WTC11 (cell line): ENCODE data around the gene NALCN. TPM values are rescaled to one million over a fixed set of nuclear protein-coding genes. Genes with fewer than 3 reads are reported as not detected.

ENCODE experiments used
- ATAC-seq: fragments of 200-7000 bp; cut with Tn5 transposase; 2 replicates; pipeline ENCODE4 v1.10.0; 2021; ENCODE audit warnings: mild to moderate bottlenecking, moderate library complexity
- CTCF ChIA-PET: fragments of 300-600 bp; sonication (Branson Sonifier 250); formaldehyde crosslinking; loops from one replicate; lab custom pipeline; 2021; ENCODE audit warnings: antibody characterized with exemption; lab: Charles Lee
- POLR2A ChIA-PET: fragments of 350-600 bp; sonication (Branson Sonifier 250); formaldehyde crosslinking; loops from one replicate; lab custom pipeline; 2021; ENCODE audit warnings: antibody characterized with exemption; lab: Charles Lee
- DNase-seq: peaks from one replicate; pipeline ENCODE4 v3.0.0; 2021; ENCODE audit warnings: low spot score
- H3K27ac Mint-ChIP-seq: 2 replicates; pipeline ENCODE4 v1.8.0; 2021; ENCODE audit warnings: mixed read lengths
- H3K27me3 Mint-ChIP-seq: 2 replicates; pipeline ENCODE4 v1.8.0; 2021; ENCODE audit warnings: low read depth, mild to moderate bottlenecking, moderate library complexity, mixed read lengths
- H3K36me3 Mint-ChIP-seq: 2 replicates; pipeline ENCODE4 v1.8.0; 2021; ENCODE audit warnings: mixed read lengths
- H3K4me1 Mint-ChIP-seq: 2 replicates; pipeline ENCODE4 v1.8.0; 2022; ENCODE audit warnings: mixed read lengths
- H3K4me3 Mint-ChIP-seq: 2 replicates; pipeline ENCODE4 v1.8.0; 2021; ENCODE audit warnings: mild to moderate bottlenecking, moderate library complexity, mixed read lengths
- H3K9me3 Mint-ChIP-seq: 2 replicates; pipeline ENCODE4 v1.8.0; 2021; ENCODE audit warnings: mixed read lengths
- E2F4 ChIP-seq: sonication (generic); formaldehyde crosslinking; IDR thresholded peaks from 2 replicates; pipeline ENCODE4 v1.8.1; 2022; ENCODE audit warnings: low read depth, mild to moderate bottlenecking, moderate library complexity, missing genetic modification reagents, borderline replicate concordance
- E2F5 ChIP-seq: sonication (generic); formaldehyde crosslinking; IDR thresholded peaks from 2 replicates; pipeline ENCODE4 v1.8.1; 2022; ENCODE audit warnings: mild to moderate bottlenecking, moderate library complexity, missing genetic modification reagents
- FOXP1 ChIP-seq: sonication (generic); formaldehyde crosslinking; IDR thresholded peaks from 2 replicates; pipeline ENCODE4 v1.8.0; 2022; ENCODE audit warnings: missing genetic modification reagents, mild to moderate bottlenecking, moderate library complexity, borderline replicate concordance
- GABPB1 ChIP-seq: sonication (generic); formaldehyde crosslinking; IDR thresholded peaks from 2 replicates; pipeline ENCODE4 v1.8.1; 2023; ENCODE audit warnings: mild to moderate bottlenecking, missing genetic modification reagents
- HMGXB4 ChIP-seq: sonication (generic); formaldehyde crosslinking; IDR thresholded peaks from 2 replicates; pipeline ENCODE4 v1.8.1; 2023; ENCODE audit warnings: mild to moderate bottlenecking, moderate library complexity, missing genetic modification reagents
- IRF1 ChIP-seq: sonication (generic); formaldehyde crosslinking; IDR thresholded peaks from 2 replicates; pipeline ENCODE4 v1.8.0; 2023; ENCODE audit warnings: missing genetic modification reagents
- MLX ChIP-seq: sonication (generic); formaldehyde crosslinking; IDR thresholded peaks from 2 replicates; pipeline ENCODE4 v1.8.1; 2023; ENCODE audit warnings: mild to moderate bottlenecking, missing genetic modification reagents, moderate library complexity
- PRRX2 ChIP-seq: fragments of 250-450 bp; sonication (Bioruptor Pico); IDR thresholded peaks from 2 replicates; pipeline ENCODE4 v1.8.0; 2021; ENCODE audit warnings: mild to moderate bottlenecking
- ZBTB21 ChIP-seq: sonication (generic); formaldehyde crosslinking; IDR thresholded peaks from 2 replicates; pipeline ENCODE4 v1.8.1; 2023; ENCODE audit warnings: mild to moderate bottlenecking, missing genetic modification reagents, borderline replicate concordance
- ZBTB43 ChIP-seq: sonication (generic); formaldehyde crosslinking; IDR thresholded peaks from 2 replicates; pipeline ENCODE4 v1.8.1; 2023; ENCODE audit warnings: mild to moderate bottlenecking, missing genetic modification reagents
- ZNF219 ChIP-seq: sonication (generic); formaldehyde crosslinking; IDR thresholded peaks from 2 replicates; pipeline ENCODE4 v1.8.0; 2023; ENCODE audit warnings: missing genetic modification reagents, mild to moderate bottlenecking, borderline replicate concordance
- ZNF263 ChIP-seq: sonication (generic); formaldehyde crosslinking; IDR thresholded peaks from 2 replicates; pipeline ENCODE4 v1.8.1; 2022; ENCODE audit warnings: low read depth, mild to moderate bottlenecking, moderate library complexity, missing genetic modification reagents
- ZNF416 ChIP-seq: fragments of 250-450 bp; sonication (Bioruptor Pico); IDR thresholded peaks from 2 replicates; pipeline ENCODE4 v1.9.0; 2021; ENCODE audit warnings: mild to moderate bottlenecking, inconsistent platforms
- ZNF425 ChIP-seq: fragments of 250-450 bp; sonication (Bioruptor Pico); conservative IDR thresholded peaks from 2 replicates; pipeline ENCODE4 v1.9.0; 2021; ENCODE audit warnings: mild to moderate bottlenecking
- ZNF671 ChIP-seq: fragments of 250-450 bp; sonication (Bioruptor Pico); IDR thresholded peaks from 2 replicates; pipeline ENCODE4 v1.8.0; 2021; ENCODE audit warnings: mild to moderate bottlenecking
- total RNA-seq: library from RNA; stranded (reverse); gene quantifications from 3 replicates; pipeline ENCODE4 v1.2.3, GENCODE V29; 2021

NALCN gene
- total RNA-seq, 1 experiment from 2014 or later, result 0.33 TPM

- TF ChIP-seq IRF1 (CRISPR knock-in tag) (no peak), HMGXB4 (CRISPR knock-in tag) (no peak), MLX (CRISPR knock-in tag) (no peak), ZBTB21 (no peak), ZNF416 (no peak), E2F5 (CRISPR knock-in tag) (no peak), ZNF219 (CRISPR knock-in tag) (no peak)
Measured at GRCh38 chr13:101178406-101178805, 237.9 kb downstream of the NALCN start (continued).

- ATAC-seq (no peak), DNase-seq (no peak)
- no peak overlapping the region for H3K4me3 Mint-ChIP-seq
- H3K27me3 Mint-ChIP-seq, result no peaks in the 10 kb centered on the region
- POLR2A ChIA-PET, result no interaction called here
- H3K9me3 Mint-ChIP-seq, result peaks cover 23% of the 10 kb centered on the region
- CTCF ChIA-PET, result interaction anchor here (0.7 to 0.9 kb wide), 2 partner anchors 26 to 134 kb away, joined by 3 read pairs; no protein-coding TSS in a partner anchor
- no peak overlapping the region for H3K27ac Mint-ChIP-seq
- H3K36me3 Mint-ChIP-seq, result peaks cover 7% of the 10 kb centered on the region
- no peaks in the 10 kb centered on the region for H3K4me1 Mint-ChIP-seq
- no peak for TF ChIP-seq PRRX2
- no peak for TF ChIP-seq ZNF263
- no peak for TF ChIP-seq ZNF671 (CRISPR knock-in tag)
- no peak for TF ChIP-seq ZNF425 (CRISPR knock-in tag)
- TF ChIP-seq ZNF416, result 0 out of 2 replicates have a peak, but pooled peaks have one; percentile 91
- TF ChIP-seq E2F4 (CRISPR knock-in tag), result no peak
Measured at GRCh38 chr13:101170306-101170705, 246.0 kb downstream of the NALCN start.

- TF ChIP-seq FOXP1 (CRISPR knock-in tag) (no peak), ZBTB43 (CRISPR knock-in tag) (no peak), GABPB1 (CRISPR knock-in tag) (no peak)
- ChIA-PET CTCF (interaction anchor here (1.1 to 2.4 kb wide), 2 partner anchors 12 to 45 kb away, joined by 3 to 6 read pairs; no protein-coding TSS in a partner anchor), POLR2A (no interaction called here)
- DNase-seq (no peak), ATAC-seq (peak; percentile 59)
- H3K36me3 Mint-ChIP-seq, result no peaks in the 10 kb centered on the region
- no peaks in the 10 kb centered on the region for H3K4me1 Mint-ChIP-seq
- no peak overlapping the region for H3K27ac Mint-ChIP-seq
- no peaks in the 10 kb centered on the region for H3K9me3 Mint-ChIP-seq
- no peaks in the 10 kb centered on the region for H3K27me3 Mint-ChIP-seq
- no peak overlapping the region for H3K4me3 Mint-ChIP-seq
Measured at GRCh38 chr13:101157261-101157660, 259.0 kb downstream of the NALCN start.
